NCI-H2227 treated with DMSO at 0.1 percent for 48 hours (cell line): ENCODE results near the gene CCR5.

ENCODE experiments used
- DNase-seq: peaks from one replicate; lab custom pipeline; 2025; lab: John Stamatoyannopoulos, UW

CCR5 gene

DNA sequence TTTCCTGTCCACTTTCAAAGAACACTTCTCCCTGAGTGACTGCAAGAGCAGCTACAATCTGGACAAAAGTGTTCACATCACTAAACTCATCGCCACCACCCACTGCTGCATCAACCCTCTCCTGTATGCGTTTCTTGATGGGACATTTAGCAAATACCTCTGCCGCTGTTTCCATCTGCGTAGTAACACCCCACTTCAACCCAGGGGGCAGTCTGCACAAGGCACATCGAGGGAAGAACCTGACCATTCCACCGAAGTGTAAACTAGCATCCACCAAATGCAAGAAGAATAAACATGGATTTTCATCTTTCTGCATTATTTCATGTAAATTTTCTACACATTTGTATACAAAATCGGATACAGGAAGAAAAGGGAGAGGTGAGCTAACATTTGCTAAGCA, 38.1 kb downstream of the CCR5 start:
- DNase-seq, result no peak

DNA sequence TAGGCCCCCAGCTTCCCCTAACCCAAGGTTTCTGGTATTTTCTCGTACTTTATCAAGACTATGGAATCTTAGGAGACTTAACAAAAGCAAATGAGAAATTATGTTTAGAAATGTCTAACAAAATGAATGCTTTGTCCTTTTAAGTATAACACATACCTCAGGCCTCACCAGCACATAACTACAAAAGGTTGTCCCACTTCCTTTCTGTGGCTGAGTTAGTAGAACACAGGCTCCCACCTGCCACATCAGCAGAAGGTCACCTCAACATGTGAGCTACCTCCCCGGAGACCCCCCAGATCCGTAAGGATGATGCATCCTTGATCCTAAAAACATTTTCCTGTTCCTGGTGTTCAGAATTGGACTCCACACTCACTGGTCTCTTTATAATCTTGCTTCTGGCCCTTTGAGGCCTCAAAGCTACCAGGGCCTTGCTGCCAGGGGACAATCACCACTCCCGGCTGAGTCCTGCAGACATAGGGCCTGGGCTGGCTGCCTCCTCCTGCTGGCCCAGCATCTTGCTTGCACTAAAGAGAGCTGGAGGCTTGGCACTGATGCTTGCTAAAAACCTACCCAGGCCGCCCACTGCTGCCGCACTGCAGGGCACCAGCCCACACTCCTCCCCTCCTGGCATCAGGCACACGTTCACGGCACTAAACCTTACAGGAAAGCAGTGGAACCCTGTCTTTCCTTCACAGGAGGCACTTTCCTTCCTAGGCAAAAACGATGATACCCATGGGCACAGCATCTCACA, 39.2 kb downstream of the CCR5 start:
- DNase-seq, result no peak

DNA sequence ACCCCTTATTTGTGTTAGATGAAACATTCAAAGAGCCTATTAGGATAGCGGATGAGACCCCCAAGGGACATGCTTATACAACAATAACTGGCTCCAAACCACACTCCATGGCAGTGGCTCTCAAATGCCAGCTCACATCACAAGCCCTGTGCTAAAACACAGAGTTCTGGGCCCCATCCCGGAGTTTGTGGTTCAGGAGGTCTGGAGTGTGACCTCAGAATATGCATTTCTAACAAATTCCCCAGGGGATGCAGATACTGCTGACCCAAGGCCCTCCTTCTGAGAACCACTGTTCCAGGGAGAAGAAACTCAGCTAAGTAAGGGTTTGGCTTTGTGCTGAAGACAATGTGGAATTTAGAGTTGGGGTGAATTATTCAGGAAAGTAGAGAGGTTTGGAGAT, 39.9 kb downstream of the CCR5 start:
- no peak for DNase-seq

- no peak for DNase-seq
Measured at GRCh38 chr3:46411271-46411670, 40.5 kb downstream of the CCR5 start.

GRCh38 chr3:46412786-46413298, 42.1 kb downstream of the CCR5 start:
- DNase-seq, result no peak

DNA sequence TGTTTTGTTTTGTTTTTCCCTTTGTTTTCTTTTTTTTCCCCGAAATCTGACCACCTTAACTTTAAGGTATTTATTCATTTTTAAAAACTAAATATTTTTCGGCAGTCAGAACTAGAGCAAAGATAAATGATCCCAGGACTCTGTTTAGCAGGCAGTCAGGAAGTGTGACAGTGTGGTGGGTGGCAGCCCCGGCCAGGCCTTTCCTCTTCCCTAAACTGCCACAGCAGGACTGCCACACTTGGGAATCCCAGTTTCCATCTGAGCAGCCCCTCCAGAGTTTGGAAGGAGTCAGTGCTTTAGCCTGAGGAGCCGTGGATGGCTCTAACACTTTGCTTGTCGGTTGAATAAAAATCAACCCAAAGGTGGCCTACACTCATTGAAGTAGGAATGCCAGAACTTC, 43.2 kb downstream of the CCR5 start:
- DNase-seq, result no peak

- no peak for DNase-seq
Measured at GRCh38 chr3:46414739-46415138, 44.0 kb downstream of the CCR5 start.

GRCh38 chr3:46416125-46416810, 45.5 kb downstream of the CCR5 start:
- DNase-seq, result no peak

DNA sequence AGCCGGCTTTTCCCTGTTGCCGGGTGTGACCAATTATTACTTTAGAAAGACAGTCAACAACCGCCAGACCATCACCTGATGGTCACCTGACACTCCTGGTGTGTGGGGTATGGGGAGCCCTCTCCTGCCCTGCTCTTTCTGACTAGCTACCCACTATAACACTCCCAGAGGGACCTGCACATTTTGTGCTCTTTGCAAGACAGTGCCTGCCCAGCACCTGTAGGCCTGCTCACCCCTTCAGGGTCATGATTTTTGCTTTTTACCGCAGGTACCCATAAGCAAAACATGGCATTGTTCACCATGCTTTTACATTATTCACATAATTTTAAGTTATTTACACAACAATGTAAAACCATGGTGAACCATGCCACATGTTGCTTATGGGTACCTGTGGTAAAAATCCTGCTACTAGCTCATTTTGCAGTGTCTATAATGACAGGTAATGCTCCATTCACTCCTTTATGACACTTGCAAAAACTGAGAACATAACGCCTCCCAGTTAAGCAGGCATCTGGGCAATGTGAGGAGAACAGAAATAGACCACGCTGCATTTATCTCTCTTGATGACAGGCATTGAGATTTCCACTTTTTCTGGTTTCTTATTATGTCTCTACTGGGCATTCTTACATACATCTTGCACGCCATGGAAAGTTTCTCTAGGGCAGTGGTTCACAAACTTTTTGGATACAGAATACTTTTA, 46.2 kb downstream of the CCR5 start:
- no peak for DNase-seq

- no peak for DNase-seq
Measured at GRCh38 chr3:46417841-46418611, 47.3 kb downstream of the CCR5 start.

DNA sequence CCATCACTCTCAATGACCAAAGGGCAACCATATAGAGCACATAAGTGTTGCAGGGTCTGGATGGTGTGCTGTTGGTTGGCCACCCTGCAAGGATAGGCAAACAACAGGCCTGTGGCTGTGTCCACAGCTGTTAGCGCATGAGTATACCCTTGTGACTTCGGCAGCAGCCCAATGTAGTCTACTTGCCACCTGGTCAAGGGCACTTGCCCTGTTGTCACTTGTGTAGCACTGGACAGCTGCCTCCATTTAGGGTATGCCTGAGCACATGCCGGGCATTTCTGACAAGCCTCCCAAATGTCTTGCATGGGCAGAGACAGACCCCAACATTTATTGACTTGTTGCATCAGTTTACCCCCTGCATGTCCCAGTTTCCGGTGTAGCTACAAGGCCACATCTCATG, 49.1 kb downstream of the CCR5 start:
- no peak for DNase-seq

DNA sequence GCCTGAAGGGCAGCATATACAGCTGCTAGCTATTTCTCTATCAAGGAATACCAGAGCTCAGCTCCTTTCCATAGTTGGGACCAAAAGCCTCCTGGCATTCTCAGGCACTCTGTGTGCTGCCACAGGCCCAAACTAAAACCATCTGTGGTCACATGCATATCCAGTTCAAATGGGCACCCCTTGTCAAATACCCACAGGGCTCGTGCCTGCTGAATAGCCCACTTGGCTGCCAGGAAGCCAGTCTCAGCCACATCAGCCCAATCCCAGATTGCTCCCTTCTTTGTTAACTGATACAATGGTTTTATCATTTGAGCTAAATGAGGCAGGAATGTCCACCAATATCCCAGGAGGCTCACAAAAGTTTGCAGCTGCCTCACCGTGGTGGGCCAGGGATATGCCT, 50.2 kb downstream of the CCR5 start:
- DNase-seq, result no peak

DNA sequence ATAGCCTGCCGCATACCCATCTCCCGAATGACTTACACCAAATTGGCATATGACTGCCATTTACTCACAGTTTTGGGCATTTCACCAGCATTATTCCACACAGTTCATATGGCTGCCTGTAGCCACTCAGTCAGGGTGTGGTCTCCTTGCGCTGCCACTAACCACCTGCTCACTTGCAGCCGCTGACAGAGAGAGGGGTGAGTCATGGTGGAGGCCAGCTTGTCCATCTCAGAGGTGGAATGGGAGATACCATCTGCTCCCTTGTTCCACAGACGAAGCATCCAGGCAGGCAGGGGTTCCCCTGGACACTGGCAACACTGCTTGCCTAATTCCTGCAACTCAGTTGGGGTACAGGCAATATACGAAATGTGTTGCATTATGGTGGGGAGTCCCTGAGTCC, 51.9 kb downstream of the CCR5 start:
- DNase-seq, result no peak

GRCh38 chr3:46423588-46423987, 52.8 kb downstream of the CCR5 start:
- DNase-seq, result no peak
